Brain microvascular endothelial cell (primary cell): Measurements from ENCODE around the gene KLHDC1.

ENCODE experiments used
- DNase-seq: peaks from one replicate; pipeline ENCODE4 v3.0.0-alpha.2; 2020
- H3K27ac ChIP-seq: fragments of 250-450 bp; sonication (Bioruptor Pico); 2 replicates; pipeline ENCODE4 v1.5.1; 2020; ENCODE audit warnings: mild to moderate bottlenecking, moderate library complexity
- H3K27me3 ChIP-seq: fragments of 250-450 bp; sonication (Bioruptor Pico); replicated peaks from 2 replicates; pipeline ENCODE4 v1.5.1; 2020; ENCODE audit warnings: mild to moderate bottlenecking
- H3K36me3 ChIP-seq: fragments of 250-450 bp; sonication (Bioruptor Pico); replicated peaks from 2 replicates; pipeline ENCODE4 v1.5.1; 2020; ENCODE audit warnings: mild to moderate bottlenecking
- H3K4me3 ChIP-seq: 2 replicates; pipeline ENCODE4 v1.5.1; 2011; ENCODE audit warnings: low read depth, mild to moderate bottlenecking, control low read depth, low read length, moderate library complexity
- CTCF ChIP-seq: IDR thresholded peaks from 2 replicates; pipeline ENCODE4 v1.5.1; 2011; ENCODE audit warnings: low read depth, mild to moderate bottlenecking, moderate library complexity, low read length, control low read depth, inconsistent platforms; ENCODE audit errors: missing control alignments
- in situ Hi-C: cut with HindIII; loops from 2 replicates; pipeline ENCODE4 v1.10.0; 2017; ENCODE audit warnings: low sequenced_read_pairs, low pct_ligation_motif_present

Gene KLHDC1

GRCh38 chr14:49673586-49673985, 19.3 kb upstream of the KLHDC1 start:
- no peak for TF ChIP-seq CTCF
- Histone ChIP-seq H3K36me3 (no peaks in the 10 kb centered on the region), H3K27me3 (no peaks in the 10 kb centered on the region), H3K4me3 (no peak overlapping the region), H3K27ac (no peak overlapping the region)
- DNase-seq = no peak
- in situ Hi-C loops = no loop called here

- H3K4me3 ChIP-seq = no peak overlapping the region
- no peak for DNase-seq
- no peak overlapping the region for H3K27ac ChIP-seq
- no peaks in the 10 kb centered on the region for H3K36me3 ChIP-seq
- in situ Hi-C loops = no loop called here
- TF ChIP-seq CTCF = peak; percentile 38
- H3K27me3 ChIP-seq = no peaks in the 10 kb centered on the region
Measured at GRCh38 chr14:49677643-49678042, 15.3 kb upstream of the KLHDC1 start.

- no peak for TF ChIP-seq CTCF
- H3K36me3 ChIP-seq = no peaks in the 10 kb centered on the region
- no peak for DNase-seq
- in situ Hi-C loops = no loop called here
- H3K4me3 ChIP-seq = no peak overlapping the region
- H3K27ac ChIP-seq = no peak overlapping the region
- no peaks in the 10 kb centered on the region for H3K27me3 ChIP-seq
Measured at GRCh38 chr14:49679271-49679670, 13.6 kb upstream of the KLHDC1 start.

- H3K36me3 ChIP-seq = no peaks in the 10 kb centered on the region
- no peaks in the 10 kb centered on the region for H3K27me3 ChIP-seq
- in situ Hi-C loops = no loop called here
- H3K27ac ChIP-seq = no peak overlapping the region
- DNase-seq = no peak
- no peak for TF ChIP-seq CTCF
- H3K4me3 ChIP-seq = no peak overlapping the region
Measured at GRCh38 chr14:49686425-49686824, 6.5 kb upstream of the KLHDC1 start.

GRCh38 chr14:49687942-49688700, 4.8 kb upstream of the KLHDC1 start, which contains the start of gene POLE2:
POLE2 (minus strand) TSS chr14:49688214; CDS start chr14:49688203, 11 bp downstream.
- Histone ChIP-seq H3K27me3 (no peaks in the 10 kb centered on the region), H3K4me3 (peak within 1 kb of the TSS; percentile 77), H3K36me3 (no peaks in the 10 kb centered on the region), H3K27ac (peak within 1 kb of the TSS; percentile 9)
- in situ Hi-C loops = no loop called here
- TF ChIP-seq CTCF = peak; percentile 17
- DNase-seq = peak; percentile 45

GRCh38 chr14:49688701-49689030, 4.3 kb upstream of the KLHDC1 start:
- DNase-seq = no peak
- TF ChIP-seq CTCF = no peak
- Histone ChIP-seq H3K27me3 (no peaks in the 10 kb centered on the region), H3K36me3 (no peaks in the 10 kb centered on the region), H3K27ac (no peak overlapping the region), H3K4me3 (no peak overlapping the region)
- in situ Hi-C loops = no loop called here
